OCI-LY3 (cell line): ENCODE results near the gene GLP1R.

Experiments
- H2AFZ ChIP-seq: fragments of 200-600, 300-600 bp; shearing (Covaris generic); 2 replicates; pipeline ENCODE4 v1.6.0; 2014; ENCODE audit warnings: antibody characterized with exemption, low read depth, low read length
- H3K27ac ChIP-seq: fragments of 200-600, 300-600 bp; sonication (generic); 2 replicates; pipeline ENCODE4 v1.5.1; 2014; ENCODE audit warnings: mild to moderate bottlenecking, low read length, moderate library complexity, mixed read lengths
- H3K27me3 ChIP-seq: fragments of 200-600, 300-600 bp; sonication (generic); 2 replicates; pipeline ENCODE4 v1.6.1; 2014; ENCODE audit warnings: low read depth, low read length, mixed read lengths
- H3K36me3 ChIP-seq: fragments of 200-600, 300-600 bp; sonication (generic); replicated peaks from 2 replicates; pipeline ENCODE3; 2014; ENCODE audit warnings: low read depth, low read length, mixed read lengths
- H3K4me1 ChIP-seq: fragments of 300-600, 200-600 bp; sonication (generic); 2 replicates; pipeline ENCODE4 v1.6.1; 2014; ENCODE audit warnings: low read length, mixed read lengths
- H3K4me2 ChIP-seq: fragments of 200-600, 300-600 bp; sonication (generic); 2 replicates; pipeline ENCODE4 v1.6.1; 2014; ENCODE audit warnings: low read length, mixed read lengths
- H3K4me3 ChIP-seq: fragments of 300-600, 200-600 bp; sonication (generic); 2 replicates; pipeline ENCODE4 v1.5.1; 2014; ENCODE audit warnings: antibody characterized with exemption, mild to moderate bottlenecking, low read length, moderate library complexity
- H3K79me2 ChIP-seq: fragments of 300-600, 200-600 bp; shearing (Covaris generic); 2 replicates; pipeline ENCODE4 v1.6.1; 2014; ENCODE audit warnings: mild to moderate bottlenecking, low read length, mixed read lengths
- H3K9ac ChIP-seq: fragments of 300-600, 200-600 bp; shearing (Covaris generic); 2 replicates; pipeline ENCODE4 v1.6.0; 2014; ENCODE audit warnings: mild to moderate bottlenecking, low read length, moderate library complexity
- H3K9me3 ChIP-seq: fragments of 200-600, 300-600 bp; shearing (Covaris generic); 2 replicates; pipeline ENCODE4 v1.6.1; 2014; ENCODE audit warnings: low read length, mixed read lengths; ENCODE audit not compliant: insufficient read depth
- H4K20me1 ChIP-seq: fragments of 200-600, 300-600 bp; sonication (generic); 2 replicates; pipeline ENCODE4 v1.6.1; 2016; ENCODE audit warnings: low read length, mixed read lengths; ENCODE audit not compliant: insufficient read depth
- CTCF ChIP-seq: fragments of 200-600, 300-600 bp; sonication (generic); IDR thresholded peaks from 2 replicates; pipeline ENCODE4 v1.5.1; 2014; ENCODE audit warnings: antibody characterized with exemption, low read length, low read depth
- EZH2phosphoT487 ChIP-seq: fragments of 200-600 bp; shearing (Covaris generic); IDR thresholded peaks from 2 replicates; pipeline ENCODE4 v1.6.1; 2018; ENCODE audit warnings: antibody characterized with exemption, mixed run types, low read depth

GLP1R gene

GRCh38 chr6:39113788-39114187 is 65.2 kb downstream of the GLP1R start:
- peak overlapping the region; percentile 82 for H3K4me3 ChIP-seq
- H3K27me3 ChIP-seq: no peaks in the 10 kb centered on the region
- H3K27ac ChIP-seq: no peak overlapping the region
- no peaks in the 10 kb centered on the region for H3K9me3 ChIP-seq
- no peak overlapping the region for H2AFZ ChIP-seq
- H3K79me2 ChIP-seq: no peaks in the 10 kb centered on the region
- no peaks in the 10 kb centered on the region for H4K20me1 ChIP-seq
- TF ChIP-seq CTCF: no peak
- no peak for TF ChIP-seq EZH2phosphoT487
- peak overlapping the region; percentile 82 for H3K9ac ChIP-seq
- H3K4me1 ChIP-seq: peaks cover 15% of the 10 kb centered on the region
- H3K36me3 ChIP-seq: peaks cover 12% of the 10 kb centered on the region
- H3K4me2 ChIP-seq: peak overlapping the region; percentile 91

DNA sequence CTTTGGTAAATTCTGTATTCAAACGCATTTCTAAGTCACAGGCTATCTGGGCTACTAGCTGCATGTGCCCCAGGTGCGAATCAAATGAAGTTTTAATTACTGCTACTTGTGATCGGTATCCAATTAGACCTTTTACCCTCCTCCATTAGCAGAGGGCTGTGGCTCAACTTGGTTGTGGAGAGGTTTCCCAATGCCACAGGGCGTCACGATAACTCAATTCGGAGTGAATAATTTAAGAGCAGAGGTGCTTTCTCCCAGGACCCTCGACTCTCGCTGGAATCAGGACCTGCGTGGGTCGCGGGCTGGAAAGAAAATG is 65.8 kb downstream of the GLP1R start:
- peak overlapping the region; percentile 91 for H3K4me2 ChIP-seq
- H2AFZ ChIP-seq: peak overlapping the region; percentile 68
- H3K9me3 ChIP-seq: no peaks in the 10 kb centered on the region
- peaks cover 9% of the 10 kb centered on the region for H3K36me3 ChIP-seq
- H3K4me1 ChIP-seq: peaks cover 15% of the 10 kb centered on the region
- H3K79me2 ChIP-seq: no peaks in the 10 kb centered on the region
- peak overlapping the region; percentile 82 for H3K4me3 ChIP-seq
- TF ChIP-seq CTCF (no peak), EZH2phosphoT487 (no peak)
- peak overlapping the region; percentile 73 for H3K27ac ChIP-seq
- H3K9ac ChIP-seq: peak overlapping the region; percentile 82
- H4K20me1 ChIP-seq: no peaks in the 10 kb centered on the region
- 0 out of 2 replicates have a peak, but pooled peaks cover 2% of the 10 kb centered on the region for H3K27me3 ChIP-seq

GRCh38 chr6:39114704-39115599 is 66.4 kb downstream of the GLP1R start, which contains the start of gene SAYSD1:
Gene SAYSD1 (minus strand): TSS chr6:39115186. CDS start chr6:39115089, 97 bp downstream.
- TF ChIP-seq CTCF: no peak
- TF ChIP-seq EZH2phosphoT487: no peak
- Histone ChIP-seq H3K4me2 (peak within 1 kb of the TSS; percentile 91), H3K27me3 (peaks cover 7% of the 10 kb centered on the region), H2AFZ (peak within 1 kb of the TSS; percentile 98), H3K79me2 (no peaks in the 10 kb centered on the region), H3K9me3 (no peaks in the 10 kb centered on the region), H3K4me1 (peaks cover 15% of the 10 kb centered on the region), H3K4me3 (peak within 1 kb of the TSS; percentile 82), H3K36me3 (peaks cover 3% of the 10 kb centered on the region), H4K20me1 (no peaks in the 10 kb centered on the region), H3K27ac (peak within 1 kb of the TSS; percentile 73), H3K9ac (peak within 1 kb of the TSS; percentile 82)

- Histone ChIP-seq H3K79me2 (no peaks in the 10 kb centered on the region), H2AFZ (no peak overlapping the region), H4K20me1 (no peaks in the 10 kb centered on the region), H3K4me2 (no peak overlapping the region), H3K4me1 (peaks cover 9% of the 10 kb centered on the region), H3K9me3 (no peaks in the 10 kb centered on the region), H3K4me3 (no peak overlapping the region), H3K36me3 (no peaks in the 10 kb centered on the region), H3K9ac (no peak overlapping the region), H3K27ac (no peak overlapping the region), H3K27me3 (peaks cover 15% of the 10 kb centered on the region)
- TF ChIP-seq CTCF: no peak
- TF ChIP-seq EZH2phosphoT487: no peak
Observed at GRCh38 chr6:39118921-39119320, 70.3 kb downstream of the GLP1R start.
